Cardiac fibroblast (primary cell): Measurements from ENCODE around the gene OMG.
"Not testable (repeated sequence)": the region's sequence is repeated elsewhere in the genome, so short reads cannot be mapped to it uniquely, and the experiment has no call there.

Source experiments
- DNase-seq, 2 donors: peaks; one replicate each; pipeline versions ENCODE4 v3.0.0 to v3.0.0-alpha.2; 2010; ENCODE audit warnings: low read depth in 2 of 2
- H3K4me3 ChIP-seq, 2 donors: replicated peaks in 1 of 2; 1 replicate in 1 of 2; 2 replicates in 1 of 2; pipeline ENCODE4 v1.5.1; 2011; ENCODE audit warnings: low read depth in 2 of 2, low read length in 2 of 2, mild to moderate bottlenecking in 2 of 2, moderate library complexity in 1 of 2
- CTCF ChIP-seq: IDR thresholded peaks from one replicate; pipeline ENCODE4 v1.5.1; 2011; ENCODE audit warnings: low read depth, mild to moderate bottlenecking, low read length, inconsistent platforms

The OMG gene

DNA sequence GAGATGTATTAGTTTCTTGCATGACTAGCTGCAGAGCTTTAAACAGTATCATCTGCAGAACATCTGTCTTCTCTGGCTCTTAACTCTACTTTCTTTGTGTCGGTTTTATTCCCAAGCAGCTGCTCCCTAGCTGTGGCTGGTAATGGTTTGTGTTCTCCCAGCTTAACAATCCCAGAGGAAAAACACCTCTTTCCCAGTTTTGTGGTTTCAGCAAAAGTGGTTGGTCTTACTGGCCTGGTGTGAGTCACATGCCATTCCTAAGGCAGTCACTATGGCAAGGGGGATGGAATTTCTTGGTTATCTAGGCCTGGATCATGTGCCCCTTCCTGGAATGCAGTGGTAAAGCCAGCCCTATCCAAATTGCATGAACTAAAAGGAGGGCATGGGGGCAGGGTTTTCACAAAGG, 27.5 kb downstream of the OMG start:
- DNase-seq, result peak; percentile 81 to 97

DNA sequence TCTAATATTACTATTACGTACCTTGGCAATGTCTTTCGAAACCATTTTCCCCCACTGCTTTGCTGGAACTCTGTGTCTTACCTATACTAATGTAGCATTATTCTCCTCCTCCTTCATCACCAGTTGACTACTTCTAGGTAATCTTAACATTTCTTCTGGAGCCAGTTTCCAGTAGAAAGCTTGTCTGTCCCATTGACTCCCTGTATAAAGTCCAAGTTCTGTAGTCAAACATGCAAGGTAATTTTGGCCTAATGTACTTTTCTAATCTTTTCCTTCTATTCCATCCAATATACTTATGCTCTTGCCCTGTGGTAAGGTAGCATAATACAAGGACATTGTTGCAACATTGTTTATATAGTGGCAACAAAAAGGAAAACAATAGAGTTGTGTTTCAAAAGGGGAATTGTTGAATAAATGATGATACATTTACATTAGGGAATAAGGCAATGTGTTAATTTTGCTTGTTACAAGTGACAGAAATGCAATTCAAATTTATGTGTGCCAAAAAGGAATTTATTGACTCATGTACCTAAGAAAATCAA, 27.9 kb downstream of the OMG start:
- no peak for DNase-seq
- no peak overlapping the region for H3K4me3 ChIP-seq
- no peak for TF ChIP-seq CTCF

More for the DNA sequence above, 27.5 kb downstream of the OMG start:
- H3K4me3 ChIP-seq, result no peak overlapping the region
- TF ChIP-seq CTCF, result no peak

DNA sequence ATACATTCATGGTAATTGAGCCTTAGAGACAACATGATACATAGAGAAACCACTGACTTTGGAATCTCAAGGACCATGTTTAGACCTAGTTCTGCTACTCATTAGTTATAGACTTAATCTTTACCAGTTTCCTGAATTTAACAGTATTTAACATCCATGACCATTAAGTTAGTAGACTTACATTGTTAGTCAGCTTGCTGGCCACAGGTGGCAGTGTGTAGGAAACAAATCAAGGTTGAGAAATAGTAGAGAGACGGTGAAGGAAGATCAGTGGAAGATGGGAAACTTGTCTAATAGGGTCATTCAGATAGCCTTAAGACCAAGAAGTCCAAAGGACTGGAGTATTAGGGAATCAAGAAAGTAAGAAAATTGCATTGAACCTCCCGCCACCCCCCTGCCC, 31.0 kb downstream of the OMG start:
- no peak for DNase-seq
- H3K4me3 ChIP-seq, result no peak overlapping the region
- TF ChIP-seq CTCF, result peak; percentile 29

DNA sequence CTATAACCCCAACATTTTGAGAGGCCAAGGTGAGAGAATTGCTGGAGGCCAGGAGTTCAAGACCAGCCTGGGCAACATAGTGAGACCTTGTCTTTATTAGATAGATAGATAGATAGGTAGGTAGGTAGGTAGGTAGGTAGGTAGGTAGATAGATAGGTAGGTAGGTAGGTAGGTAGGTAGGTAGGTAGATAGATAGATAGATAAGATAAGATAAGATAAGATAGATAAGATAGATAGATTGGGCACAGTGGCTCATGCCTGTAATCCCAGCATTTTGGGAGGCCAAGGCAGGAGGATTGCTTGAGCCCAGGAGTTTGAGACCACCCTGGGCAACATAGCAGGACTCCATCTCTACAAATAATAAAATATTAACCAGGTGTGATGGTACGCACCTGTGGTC, 34.1 kb downstream of the OMG start:
- not testable (repeated sequence) for DNase-seq, H3K4me3 ChIP-seq

DNA sequence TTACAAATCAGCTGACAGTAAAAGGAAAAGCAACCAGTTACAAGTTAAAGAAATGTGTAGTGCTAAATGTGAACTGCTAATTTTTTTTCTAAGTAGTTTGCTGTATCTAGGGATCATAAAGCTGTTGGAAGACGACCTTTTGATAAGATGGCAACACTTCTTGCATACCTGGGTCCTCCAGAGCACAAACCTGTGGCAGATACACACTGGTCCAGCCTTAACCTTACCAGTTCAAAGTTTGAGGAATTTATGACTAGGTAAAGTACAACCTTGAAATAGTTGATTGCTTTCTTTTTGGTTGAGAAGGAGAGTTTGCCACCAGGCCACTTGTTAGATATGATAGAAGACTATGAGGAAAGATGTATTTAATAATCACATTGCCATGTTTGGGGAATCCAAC, 35.4 kb downstream of the OMG start:
- DNase-seq, result no peak
- no peak overlapping the region for H3K4me3 ChIP-seq
- TF ChIP-seq CTCF, result no peak

- H3K4me3 ChIP-seq, result no peak overlapping the region
- no peak for DNase-seq
- TF ChIP-seq CTCF, result no peak
These were observed 36.9 kb downstream of the OMG start for GRCh38 chr17:31260151-31260550.

DNA sequence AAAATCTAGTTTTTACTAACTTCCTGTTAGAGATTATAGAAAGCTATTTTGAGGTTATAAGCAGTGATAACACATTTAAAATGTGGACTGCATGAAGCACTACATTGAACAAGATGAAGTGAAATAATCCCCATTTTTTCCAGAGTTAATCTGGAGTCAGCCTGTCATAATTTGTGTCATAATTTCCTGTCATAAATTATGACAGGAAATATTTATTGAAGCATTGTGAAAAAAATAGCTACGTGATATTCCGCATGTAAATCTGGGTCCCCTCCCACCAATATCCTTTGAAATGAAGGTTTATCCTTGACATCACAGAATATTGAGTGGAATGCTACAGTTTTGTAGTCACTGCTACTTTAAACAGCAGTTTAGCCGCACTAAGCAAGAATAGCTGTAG, 40.1 kb downstream of the OMG start:
- no peak for DNase-seq
- no peak overlapping the region for H3K4me3 ChIP-seq
- TF ChIP-seq CTCF, result no peak

DNA sequence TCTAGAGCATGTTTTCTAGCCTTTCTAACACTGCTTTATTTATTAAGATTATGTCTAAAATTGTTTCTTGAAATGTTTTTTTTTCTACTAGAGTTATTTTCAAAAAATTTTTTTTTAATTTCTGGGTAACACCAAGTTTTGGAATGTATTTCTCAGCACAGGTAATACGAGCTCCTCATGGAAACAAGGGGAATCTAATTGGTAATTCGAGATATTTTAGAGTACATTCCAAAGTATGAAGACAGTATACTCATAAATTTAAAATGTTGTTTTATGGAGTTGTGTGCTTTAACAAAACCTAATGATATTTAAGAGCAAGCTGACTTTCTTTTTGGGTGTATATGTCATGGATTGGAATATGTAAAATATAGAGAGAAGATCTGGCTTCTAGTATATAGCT, 42.4 kb downstream of the OMG start:
- no peak for DNase-seq
- TF ChIP-seq CTCF, result no peak
- H3K4me3 ChIP-seq, result no peak overlapping the region
